GM19455 (cell line): Measurements from ENCODE around the gene CRYGN.

Experiments
- ATAC-seq: cut with Tn5 transposase; IDR thresholded peaks from one replicate; pipeline ENCODE4 v1.9.1; 2021; ENCODE audit not compliant: unreplicated experiment

CRYGN gene, protein sequence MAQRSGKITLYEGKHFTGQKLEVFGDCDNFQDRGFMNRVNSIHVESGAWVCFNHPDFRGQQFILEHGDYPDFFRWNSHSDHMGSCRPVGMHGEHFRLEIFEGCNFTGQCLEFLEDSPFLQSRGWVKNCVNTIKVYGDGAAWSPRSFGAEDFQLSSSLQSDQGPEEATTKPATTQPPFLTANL

GRCh38 chr7:151439855-151440798 lies at the start of gene CRYGN:
Gene CRYGN, minus strand, starts transcription at chr7:151440141. Its CDS starts 224 bp downstream, at chr7:151439917.
- ATAC-seq: no peak

GRCh38 chr7:151489498-151489897 lies 49.6 kb upstream of the CRYGN start:
- ATAC-seq: no peak

DNA sequence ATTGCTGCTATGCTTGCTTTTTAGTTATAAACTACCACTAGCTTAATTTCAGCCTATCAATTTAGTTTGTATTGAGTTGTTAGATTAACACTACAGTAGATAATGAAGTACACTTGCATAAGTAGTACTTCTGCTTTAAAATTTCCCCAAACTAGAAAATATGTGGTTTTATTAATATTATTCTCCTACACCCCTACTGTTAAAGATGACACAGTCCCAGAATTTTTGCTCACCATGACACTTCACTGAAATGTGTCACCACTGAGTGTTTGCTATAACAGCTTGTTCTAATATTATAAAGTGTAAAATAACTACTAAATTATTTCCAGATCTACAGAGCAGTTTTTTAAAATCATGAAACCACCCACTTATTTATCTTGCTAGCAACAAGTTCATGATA lies 48.2 kb upstream of the CRYGN start:
- no peak for ATAC-seq

DNA sequence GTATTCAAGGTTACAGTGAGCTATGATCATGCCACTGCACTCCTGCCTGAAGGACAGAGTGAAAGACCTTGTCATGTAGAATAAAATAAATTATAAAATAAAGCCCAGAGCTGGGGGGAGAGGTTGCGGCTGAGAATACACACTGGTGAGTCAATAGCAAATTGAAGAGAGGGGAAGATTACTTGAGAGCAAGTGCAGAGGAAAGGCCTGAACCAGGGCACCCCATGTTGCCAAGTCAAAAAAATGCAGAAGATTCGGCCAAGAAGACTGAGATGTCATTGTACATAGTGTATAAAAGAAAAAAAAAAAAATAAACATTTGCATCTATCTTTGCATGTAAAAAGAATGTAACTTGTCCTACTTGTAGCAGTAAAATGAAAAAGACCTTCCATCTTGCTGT lies 47.3 kb upstream of the CRYGN start:
- no peak for ATAC-seq

DNA sequence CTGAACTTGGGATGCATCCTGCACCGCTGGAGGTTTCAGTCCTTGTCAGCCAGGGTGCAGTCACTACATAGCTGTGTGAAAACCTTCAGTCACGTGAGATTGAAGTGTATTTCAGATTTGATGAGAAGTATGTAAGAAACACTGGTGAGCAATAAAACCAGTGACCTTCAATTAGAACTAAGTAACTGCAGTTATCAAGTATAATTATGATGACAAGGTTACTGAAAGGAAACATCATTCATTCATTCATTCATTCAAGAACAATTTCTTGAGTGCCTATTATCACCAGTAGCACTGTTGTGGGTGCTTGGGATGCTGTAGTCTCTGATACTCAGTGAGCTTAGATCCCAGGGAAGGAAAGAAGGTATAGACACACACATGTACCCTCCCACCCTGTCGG lies 46.1 kb upstream of the CRYGN start:
- ATAC-seq: no peak

- ATAC-seq: no peak
These were observed 45.2 kb upstream of the CRYGN start for GRCh38 chr7:151484971-151485707.

- ATAC-seq: no peak
These were observed 43.7 kb upstream of the CRYGN start for GRCh38 chr7:151483711-151483983.

GRCh38 chr7:151482883-151483710 lies 43.2 kb upstream of the CRYGN start:
- ATAC-seq: no peak

DNA sequence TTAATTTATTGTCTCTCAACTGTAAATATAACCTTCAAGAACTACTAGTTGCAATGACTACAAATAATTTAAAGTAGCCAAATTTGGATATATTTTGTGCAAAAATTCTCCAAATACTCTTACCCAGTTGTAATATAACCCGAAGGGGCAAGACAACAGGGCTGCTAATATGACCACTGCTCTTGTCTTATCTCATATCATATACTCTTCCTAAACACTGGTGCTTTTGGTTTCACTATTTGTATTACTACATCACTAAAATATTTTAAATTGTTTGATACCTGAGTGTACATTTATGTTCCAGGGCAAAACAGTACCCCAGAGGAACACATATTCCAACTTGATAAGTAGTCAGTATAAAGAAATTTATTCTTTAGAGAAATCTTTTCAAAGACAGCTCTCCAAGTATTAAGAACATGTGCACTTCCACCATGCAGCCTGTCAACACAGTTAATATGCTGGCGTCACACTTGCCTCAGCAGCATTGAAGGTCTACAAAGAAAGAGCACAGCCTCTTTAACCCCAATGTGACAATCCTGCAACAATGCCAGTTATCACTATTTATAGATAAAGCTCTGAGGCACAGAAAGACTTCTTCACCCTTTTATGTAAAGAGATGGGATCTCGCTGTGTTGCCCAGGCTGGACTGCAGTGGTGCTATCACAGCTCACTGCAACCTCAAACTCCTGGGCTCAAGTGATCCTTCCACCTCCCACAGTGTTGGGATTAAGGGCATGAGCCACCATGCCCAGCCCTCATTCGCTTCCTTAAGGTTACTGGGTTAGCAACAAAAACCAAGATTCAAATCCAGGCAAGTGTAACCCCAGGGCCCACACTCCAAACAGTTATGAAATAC lies 41.9 kb upstream of the CRYGN start:
- ATAC-seq: no peak

GRCh38 chr7:151477867-151478266 lies 37.9 kb upstream of the CRYGN start:
- ATAC-seq: no peak

DNA sequence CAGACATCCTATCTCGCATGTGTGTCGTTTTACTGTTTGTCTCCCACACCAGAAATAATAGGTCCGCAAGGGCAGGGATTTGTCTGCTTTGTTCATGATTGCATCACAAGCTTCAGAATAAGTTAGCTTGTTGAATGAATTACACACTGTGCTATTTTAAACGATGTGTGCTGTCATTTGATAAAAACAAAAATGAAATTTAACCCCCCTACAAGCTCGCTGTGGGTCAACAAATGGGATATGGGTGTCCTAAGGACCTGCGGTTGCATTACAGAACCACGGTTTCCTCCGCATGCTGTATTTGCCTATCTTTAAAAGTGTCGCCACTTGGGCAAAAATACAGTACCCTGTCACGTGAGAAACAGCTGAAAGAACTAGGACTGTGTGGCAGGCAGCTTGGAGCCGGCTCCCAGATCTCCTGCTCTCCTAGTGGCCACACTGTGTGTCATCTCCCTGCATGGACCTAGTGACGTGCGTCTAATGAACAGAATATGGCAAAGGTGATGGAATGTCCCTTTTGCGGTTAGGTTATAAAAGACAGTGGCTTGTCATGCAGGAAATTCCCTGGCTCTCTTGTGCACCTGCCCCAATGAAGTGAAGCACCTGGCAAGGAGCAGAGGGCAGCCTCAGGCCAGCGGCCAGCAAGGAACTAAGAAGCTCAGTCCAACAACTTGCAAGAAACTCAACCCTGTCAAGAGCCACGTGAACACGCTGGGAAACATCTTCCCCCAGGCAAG lies 32.9 kb upstream of the CRYGN start:
- no peak for ATAC-seq

DNA sequence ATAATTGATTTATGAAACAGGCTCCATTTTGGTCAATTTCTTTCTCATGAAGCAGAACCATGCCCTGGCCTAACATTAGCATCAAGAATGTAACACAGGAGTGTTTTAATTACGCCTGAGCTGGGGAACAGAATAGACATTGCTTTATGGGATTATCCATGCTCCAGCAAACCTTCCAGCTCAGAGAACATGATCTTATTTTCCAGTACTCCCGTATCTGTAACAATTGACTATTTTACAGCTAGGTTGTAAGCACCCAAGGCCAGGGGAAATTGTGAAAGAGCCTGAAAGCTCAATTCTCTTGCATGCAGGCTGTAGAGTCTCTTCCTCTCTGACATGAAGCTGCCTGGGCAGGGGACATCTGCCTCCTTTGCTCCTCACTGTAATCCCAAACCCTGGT lies 30.8 kb upstream of the CRYGN start:
- ATAC-seq: no peak

- no peak for ATAC-seq
These were observed 29.3 kb upstream of the CRYGN start for GRCh38 chr7:151469281-151469680.

GRCh38 chr7:151468217-151469018 lies 28.5 kb upstream of the CRYGN start:
- ATAC-seq: no peak

DNA sequence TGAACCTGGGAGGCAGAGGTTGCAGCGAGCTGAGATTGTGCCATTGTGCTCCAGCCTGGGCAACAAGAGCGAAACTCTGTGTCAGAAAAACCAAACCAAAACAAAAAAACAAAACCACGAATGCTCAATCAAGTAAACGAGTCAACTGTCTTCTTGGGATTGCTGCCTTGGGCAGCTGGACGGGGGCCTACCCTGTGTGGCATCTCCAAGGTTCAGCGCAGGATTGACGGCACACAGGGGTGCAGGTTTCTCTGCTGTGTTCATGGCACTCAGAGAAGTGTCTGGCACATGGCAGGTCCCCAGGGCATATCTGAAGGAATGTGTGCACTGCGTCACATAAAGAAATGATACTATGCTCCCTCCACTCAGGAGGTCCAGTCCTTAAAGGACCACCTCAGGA lies 25.2 kb upstream of the CRYGN start:
- ATAC-seq: no peak

DNA sequence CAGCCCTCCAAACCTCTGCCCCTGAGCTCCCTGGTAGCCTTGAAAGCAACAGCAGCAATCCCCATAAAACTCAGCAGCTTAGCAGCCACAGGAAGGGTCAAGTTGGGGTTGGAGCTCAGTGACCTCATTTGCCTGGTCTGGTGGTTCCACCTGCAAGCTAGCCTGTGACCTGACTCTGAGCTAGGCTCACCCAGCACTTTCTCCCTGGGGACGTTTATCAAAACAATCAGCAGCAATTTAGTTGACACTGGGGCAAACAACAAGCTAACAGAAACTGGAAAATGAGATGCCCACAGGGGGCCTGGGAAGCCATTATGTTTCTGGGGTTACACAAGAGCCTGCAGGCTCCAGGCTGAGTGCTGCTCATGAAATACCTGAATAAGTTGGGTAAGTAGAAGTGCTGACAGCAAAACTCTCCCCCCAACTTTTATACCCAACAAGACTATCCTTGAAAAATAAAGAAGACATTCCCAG lies 22.4 kb upstream of the CRYGN start:
- no peak for ATAC-seq

GRCh38 chr7:151461942-151462230 lies 21.9 kb upstream of the CRYGN start:
- ATAC-seq: no peak

DNA sequence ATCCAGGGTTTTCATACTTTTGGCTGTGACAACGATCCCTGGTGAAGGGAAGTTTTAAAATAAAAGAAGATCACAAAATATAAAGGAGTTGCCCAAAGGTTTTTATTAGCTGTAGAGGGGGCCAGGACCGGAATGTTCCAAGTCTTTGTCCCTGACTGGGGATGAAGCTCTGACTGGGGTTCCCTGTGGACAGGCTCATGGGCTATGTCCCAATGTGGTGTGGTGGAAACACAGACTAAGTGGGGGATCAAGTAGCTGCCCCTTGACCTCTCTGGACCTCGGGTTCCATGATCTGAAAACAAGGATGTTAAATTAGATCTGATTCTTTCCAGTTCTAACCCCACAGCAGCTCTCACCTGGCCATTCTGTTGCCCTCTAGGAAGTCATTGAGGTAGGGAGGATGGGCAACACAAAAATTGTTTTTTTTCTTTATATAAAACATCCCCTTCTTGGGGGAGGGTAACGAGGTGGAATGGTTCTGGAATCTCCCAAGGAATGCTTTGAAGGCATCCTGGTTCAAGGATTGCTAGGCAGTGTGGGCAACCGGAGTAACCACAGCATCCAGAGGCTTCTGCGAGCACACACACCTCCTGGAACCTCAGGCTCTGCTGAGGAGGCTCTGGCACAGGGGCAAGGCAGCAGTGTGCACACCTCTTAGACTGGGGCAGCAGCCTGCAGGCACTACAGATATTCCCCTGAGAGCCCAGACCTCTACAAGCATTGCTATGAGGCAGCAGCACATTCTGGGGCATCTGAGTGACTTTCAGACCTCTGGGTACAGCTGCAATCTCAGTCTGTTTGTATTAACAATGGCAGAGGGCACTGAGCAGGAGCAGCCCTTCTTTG lies 21.4 kb upstream of the CRYGN start:
- ATAC-seq: no peak
